Measurements from ENCODE around the gene NOXRED1. TPM values are rescaled to one million over a fixed set of nuclear protein-coding genes. Genes with fewer than 3 reads are reported as not detected.
"Not testable (repeated sequence)": the region's sequence is repeated elsewhere in the genome, so short reads cannot be mapped to it uniquely, and the experiment has no call there.

The NOXRED1 gene
- total RNA-seq, 2 donors from 2014 or later, result not detected

DNA sequence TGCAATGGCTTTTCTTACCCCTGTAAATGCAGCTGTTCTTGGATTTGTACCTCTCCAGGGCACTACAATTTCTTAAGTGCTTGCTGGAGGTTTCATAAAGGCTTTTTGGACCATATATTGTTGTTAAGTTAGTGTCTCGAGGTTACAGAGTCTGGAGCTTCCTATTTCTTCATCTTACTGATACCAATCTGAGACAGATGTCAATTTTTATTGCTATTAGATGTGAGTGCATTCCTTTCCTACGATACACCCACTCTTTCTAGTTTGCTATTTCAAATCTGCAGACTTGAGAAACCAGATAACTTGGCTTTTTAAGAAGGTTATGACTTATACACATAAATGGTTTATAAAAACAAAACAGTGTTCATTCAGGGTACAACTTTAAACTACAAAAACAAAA lies 2.1 kb downstream of the NOXRED1 start:
- Histone ChIP-seq H3K27me3 (no peaks in the 10 kb centered on the region), H3K4me3 (no peak overlapping the region), H3K27ac (no peak overlapping the region), H3K4me1 (no peaks in the 10 kb centered on the region), H3K36me3 (peaks cover 30% of the 10 kb centered on the region), H3K9me3 (peaks cover 0 to 27% of the 10 kb centered on the region in 2 donors)
- no peak for DNase-seq (ENCODE audit: low spot score)
- TF ChIP-seq, protein P1, sequence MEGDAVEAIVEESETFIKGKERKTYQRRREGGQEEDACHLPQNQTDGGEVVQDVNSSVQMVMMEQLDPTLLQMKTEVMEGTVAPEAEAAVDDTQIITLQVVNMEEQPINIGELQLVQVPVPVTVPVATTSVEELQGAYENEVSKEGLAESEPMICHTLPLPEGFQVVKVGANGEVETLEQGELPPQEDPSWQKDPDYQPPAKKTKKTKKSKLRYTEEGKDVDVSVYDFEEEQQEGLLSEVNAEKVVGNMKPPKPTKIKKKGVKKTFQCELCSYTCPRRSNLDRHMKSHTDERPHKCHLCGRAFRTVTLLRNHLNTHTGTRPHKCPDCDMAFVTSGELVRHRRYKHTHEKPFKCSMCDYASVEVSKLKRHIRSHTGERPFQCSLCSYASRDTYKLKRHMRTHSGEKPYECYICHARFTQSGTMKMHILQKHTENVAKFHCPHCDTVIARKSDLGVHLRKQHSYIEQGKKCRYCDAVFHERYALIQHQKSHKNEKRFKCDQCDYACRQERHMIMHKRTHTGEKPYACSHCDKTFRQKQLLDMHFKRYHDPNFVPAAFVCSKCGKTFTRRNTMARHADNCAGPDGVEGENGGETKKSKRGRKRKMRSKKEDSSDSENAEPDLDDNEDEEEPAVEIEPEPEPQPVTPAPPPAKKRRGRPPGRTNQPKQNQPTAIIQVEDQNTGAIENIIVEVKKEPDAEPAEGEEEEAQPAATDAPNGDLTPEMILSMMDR (IDR thresholded peaks at IDR 0.05), result no peak

DNA sequence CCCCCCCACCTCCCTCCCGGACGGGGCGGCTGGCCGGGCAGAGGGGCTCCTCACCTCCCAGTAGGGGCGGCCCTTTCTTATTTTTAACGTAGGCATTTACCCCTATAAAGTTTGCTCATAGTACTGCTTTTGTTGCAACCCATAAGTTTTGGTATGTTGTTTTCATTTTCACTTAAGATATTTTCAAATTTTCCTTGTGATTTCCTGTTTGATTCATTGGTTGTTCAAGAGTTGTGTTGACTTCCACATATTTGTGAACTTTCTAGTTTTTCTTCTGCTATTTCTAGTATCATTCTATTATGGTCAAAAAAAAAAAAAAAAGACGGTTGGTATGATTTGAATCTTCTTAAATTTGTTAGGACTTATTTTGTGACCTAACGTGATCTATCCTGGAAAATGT lies 6.5 kb downstream of the NOXRED1 start:
- Histone ChIP-seq H3K36me3 (no peaks in the 10 kb centered on the region), H3K9me3 (peaks cover 0 to 27% of the 10 kb centered on the region in 2 donors), H3K27me3 (no peaks in the 10 kb centered on the region), H3K4me3 (no peak overlapping the region), H3K27ac (no peak overlapping the region), H3K4me1 (no peaks in the 10 kb centered on the region)
- DNase-seq (ENCODE audit: low spot score), result no peak
- TF ChIP-seq, protein P1 (IDR thresholded peaks at IDR 0.05), result no peak

DNA sequence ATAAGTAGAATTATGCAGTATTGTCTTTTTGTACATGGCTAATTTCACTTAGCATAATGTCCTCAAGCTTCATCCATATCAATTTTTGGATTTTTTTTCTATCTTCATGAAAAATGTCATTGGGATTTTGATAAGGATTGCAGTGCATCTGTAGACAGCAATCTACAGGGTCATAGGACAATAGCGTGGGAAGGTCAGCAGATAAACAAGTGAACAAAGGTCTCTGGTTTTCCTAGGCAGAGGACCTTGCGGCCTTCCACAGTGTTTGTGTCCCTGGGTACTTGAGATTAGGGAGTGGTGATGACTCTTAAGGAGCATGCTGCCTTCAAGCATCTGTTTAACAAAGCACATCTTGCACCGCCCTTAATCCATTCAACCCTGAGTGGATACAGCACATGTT lies 7.2 kb downstream of the NOXRED1 start:
- not testable (repeated sequence) for H3K27me3 ChIP-seq; H3K4me3 ChIP-seq; H3K27ac ChIP-seq; H3K4me1 ChIP-seq; DNase-seq (ENCODE audit: low spot score); H3K36me3 ChIP-seq
- H3K9me3 ChIP-seq, result peaks cover 0 to 27% of the 10 kb centered on the region in 2 donors

DNA sequence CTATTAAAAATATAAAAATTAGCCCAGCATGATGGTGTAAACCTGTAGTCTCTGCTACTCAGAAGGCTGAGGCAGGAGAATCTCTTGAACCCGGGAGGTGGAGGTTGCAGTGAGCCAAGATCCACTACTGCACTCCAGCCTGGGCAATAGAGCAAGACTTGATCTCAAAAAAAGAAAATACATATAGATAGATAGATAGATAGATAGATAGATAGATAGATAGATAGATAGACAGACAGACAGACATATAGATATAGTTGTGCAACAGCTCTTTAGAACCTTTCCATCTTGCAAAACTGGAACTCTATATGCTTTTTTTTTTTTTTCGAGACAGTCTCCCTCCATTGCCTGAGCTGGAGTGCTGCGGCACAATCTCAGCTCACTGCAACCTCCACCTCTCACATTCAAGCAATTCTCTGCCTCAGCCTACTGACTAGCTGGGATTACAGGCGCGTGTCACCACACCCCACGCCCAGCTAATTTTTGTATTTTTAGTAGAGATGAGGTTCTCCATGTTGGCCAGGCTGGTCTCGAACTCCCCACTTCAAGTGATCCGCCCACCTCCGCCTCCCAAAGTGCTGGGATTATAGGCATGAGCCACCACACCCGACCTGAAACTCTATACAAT lies 7.8 kb downstream of the NOXRED1 start:
- not testable (repeated sequence) for H3K36me3 ChIP-seq, H3K27ac ChIP-seq
- H3K9me3 ChIP-seq, result peaks cover 0 to 27% of the 10 kb centered on the region in 2 donors

DNA sequence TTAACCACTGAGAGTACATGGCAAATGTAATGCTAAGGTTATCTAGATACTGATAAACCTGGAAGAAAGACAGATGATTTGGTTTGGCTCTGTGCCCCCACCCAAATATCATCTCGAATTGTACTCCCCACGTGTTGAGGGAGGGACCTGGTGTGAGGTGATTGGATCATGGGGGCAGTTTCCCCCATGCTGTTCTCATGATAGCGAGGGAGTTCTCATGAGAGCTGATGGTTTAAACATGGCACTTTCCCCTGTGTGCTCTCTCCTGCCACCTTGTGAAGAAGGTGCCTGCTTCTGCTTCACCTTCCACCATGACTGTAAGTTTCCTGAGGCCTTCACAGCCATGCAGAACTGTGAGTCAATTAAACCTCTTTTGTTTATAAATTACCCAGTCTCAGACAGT lies 14.2 kb downstream of the NOXRED1 start:
- H3K27me3 ChIP-seq, result no peaks in the 10 kb centered on the region
- no peaks in the 10 kb centered on the region for H3K36me3 ChIP-seq
- H3K4me3 ChIP-seq, result no peak overlapping the region
- H3K4me1 ChIP-seq, result peaks cover 0 to 5% of the 10 kb centered on the region in 2 donors
- DNase-seq (ENCODE audit: low spot score), result no peak
- H3K9me3 ChIP-seq, result no peaks in the 10 kb centered on the region
- no peak overlapping the region for H3K27ac ChIP-seq
- TF ChIP-seq, protein P1 (IDR thresholded peaks at IDR 0.05), result no peak

More for the DNA sequence above, 7.8 kb downstream of the NOXRED1 start:
- not testable (repeated sequence) for H3K27me3 ChIP-seq; H3K4me3 ChIP-seq; DNase-seq (ENCODE audit: low spot score); H3K4me1 ChIP-seq

DNA sequence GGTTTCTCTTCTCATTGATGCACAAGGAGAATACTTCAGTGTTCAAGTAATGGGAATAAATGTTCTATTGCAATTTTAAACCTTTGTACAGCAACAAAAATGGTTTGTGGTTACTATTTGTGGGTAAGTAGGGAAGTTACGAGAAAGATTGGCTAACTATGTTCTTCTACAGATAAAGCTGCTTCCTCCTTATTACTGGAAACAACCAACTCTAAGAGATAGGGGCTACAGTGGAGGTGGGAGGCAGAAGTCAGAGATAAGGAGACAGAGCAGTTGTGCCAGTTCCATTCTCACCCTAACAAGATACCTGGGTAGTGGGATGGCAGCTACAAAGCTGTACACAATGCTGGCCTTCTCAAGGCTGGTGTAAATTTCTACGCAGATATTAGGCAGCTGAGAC lies 16.2 kb downstream of the NOXRED1 start:
- peaks cover 0 to 5% of the 10 kb centered on the region in 2 donors for H3K4me1 ChIP-seq
- H3K27ac ChIP-seq, result no peak overlapping the region
- no peaks in the 10 kb centered on the region for H3K9me3 ChIP-seq
- no peak overlapping the region for H3K4me3 ChIP-seq
- no peaks in the 10 kb centered on the region for H3K27me3 ChIP-seq
- H3K36me3 ChIP-seq, result no peaks in the 10 kb centered on the region
- no peak for DNase-seq (ENCODE audit: low spot score)
- TF ChIP-seq, protein P1 (IDR thresholded peaks at IDR 0.05), result no peak

DNA sequence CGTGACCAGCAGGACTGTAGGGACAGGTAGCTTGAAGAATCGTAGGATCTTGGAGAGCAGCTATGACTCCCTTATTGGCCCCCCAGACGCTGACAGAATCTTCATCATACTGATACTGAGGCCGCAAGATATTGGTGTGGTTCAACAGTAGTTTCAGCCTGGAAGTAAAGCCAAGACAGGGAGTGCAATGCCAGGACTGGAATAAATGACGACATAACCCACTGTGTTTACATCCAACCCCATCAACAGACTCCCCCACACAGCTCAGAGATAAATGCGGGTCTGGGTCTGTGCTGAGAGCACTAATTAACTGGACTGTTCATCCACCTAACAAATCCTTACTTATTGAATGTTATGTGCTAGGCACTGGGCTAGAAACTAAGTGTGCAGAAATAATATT lies 16.6 kb downstream of the NOXRED1 start:
- H3K9me3 ChIP-seq, result no peaks in the 10 kb centered on the region
- TF ChIP-seq, protein P1 (IDR thresholded peaks at IDR 0.05), result no peak
- no peak overlapping the region for H3K27ac ChIP-seq
- no peak overlapping the region for H3K4me3 ChIP-seq
- no peaks in the 10 kb centered on the region for H3K36me3 ChIP-seq
- H3K27me3 ChIP-seq, result no peaks in the 10 kb centered on the region
- no peak for DNase-seq (ENCODE audit: low spot score)
- peaks cover 0 to 5% of the 10 kb centered on the region in 2 donors for H3K4me1 ChIP-seq

Data from right atrium auricular region (tissue), 2 donors.